GM12891 (cell line): ENCODE measurements around the gene GRIN2A.

Experiments
- DNase-seq: peaks from one replicate; pipeline ENCODE4 v3.0.0; 2011; ENCODE audit warnings: low spot score; ENCODE audit not compliant: insufficient read length
- FAIRE-seq: peaks from 2 replicates; lab custom pipeline; 2011; peaks lifted over from hg19 to GRCh38; lab: Jason Lieb, UNC
- PAX5 ChIP-seq: IDR thresholded peaks from 2 replicates; pipeline ENCODE4 v1.6.1; 2011; ENCODE audit warnings: low read length, moderate library complexity, mild to moderate bottlenecking; ENCODE audit not compliant: insufficient read depth, severe bottlenecking
- POLR2A ChIP-seq: IDR thresholded peaks from 2 replicates; pipeline ENCODE4 v1.6.1; 2011; ENCODE audit warnings: low read depth, low read length, control low read depth
- POLR2AphosphoS5 ChIP-seq: IDR thresholded peaks from 2 replicates; pipeline ENCODE4 v1.6.1; 2011; ENCODE audit warnings: low read depth, low read length, control low read depth
- POU2F2 ChIP-seq: IDR thresholded peaks from 2 replicates; pipeline ENCODE4 v1.6.1; 2011; ENCODE audit warnings: low read depth, mild to moderate bottlenecking, control low read depth, low read length, moderate library complexity
- SPI1 ChIP-seq: IDR thresholded peaks from 2 replicates; pipeline ENCODE4 v1.6.1; 2011; ENCODE audit warnings: low read depth, low read length, control low read depth
- TAF1 ChIP-seq: IDR thresholded peaks from 2 replicates; pipeline ENCODE4 v1.6.1; 2011; ENCODE audit warnings: low read depth, low read length, control low read depth

Gene GRIN2A

GRCh38 chr16:9845661-9846361 is 336.4 kb downstream of the GRIN2A start:
- TF ChIP-seq PAX5: no peak
- no peak for TF ChIP-seq POU2F2
- TF ChIP-seq POLR2A: no peak
- no peak for TF ChIP-seq POLR2AphosphoS5
- no peak for TF ChIP-seq SPI1
- no peak for FAIRE-seq
- no peak for DNase-seq

GRCh38 chr16:9844361-9844760 is 337.9 kb downstream of the GRIN2A start:
- TF ChIP-seq PAX5: no peak
- no peak for TF ChIP-seq POLR2A
- no peak for TF ChIP-seq POLR2AphosphoS5
- no peak for TF ChIP-seq POU2F2
- no peak for TF ChIP-seq TAF1
- TF ChIP-seq SPI1: no peak
- no peak for FAIRE-seq
- DNase-seq: no peak

- DNase-seq (no peak), FAIRE-seq (peak; percentile 48)
- no peak for TF ChIP-seq POLR2A
- TF ChIP-seq POLR2AphosphoS5: no peak
These were observed 338.7 kb downstream of the GRIN2A start for GRCh38 chr16:9843424-9844018.

GRCh38 chr16:9840761-9841665 is 341.2 kb downstream of the GRIN2A start:
- DNase-seq (no peak), FAIRE-seq (peak; percentile 87)
- peak; percentile 98 for TF ChIP-seq SPI1
- no peak for TF ChIP-seq TAF1

GRCh38 chr16:9837481-9837880 is 344.7 kb downstream of the GRIN2A start:
- TF ChIP-seq TAF1 (no peak), SPI1 (no peak), POLR2AphosphoS5 (no peak), PAX5 (no peak), POU2F2 (no peak), POLR2A (no peak)
- no peak for FAIRE-seq
- no peak for DNase-seq

- peak; percentile 45 for FAIRE-seq
These were observed 346.0 kb downstream of the GRIN2A start for GRCh38 chr16:9836118-9836736.

GRCh38 chr16:9827062-9827752 is 355.0 kb downstream of the GRIN2A start:
- DNase-seq: no peak

More at GRCh38 chr16:9836118-9836736, 346.0 kb downstream of the GRIN2A start:
- no peak for DNase-seq
- TF ChIP-seq TAF1: no peak
- no peak for TF ChIP-seq POLR2A
- TF ChIP-seq POU2F2: no peak
- no peak for TF ChIP-seq SPI1
- TF ChIP-seq POLR2AphosphoS5: no peak
- no peak for TF ChIP-seq PAX5

GRCh38 chr16:9826656-9827055 is 355.6 kb downstream of the GRIN2A start:
- DNase-seq (no peak), FAIRE-seq (no peak)
- TF ChIP-seq POLR2A (no peak), SPI1 (no peak), POLR2AphosphoS5 (no peak), POU2F2 (no peak), PAX5 (no peak), TAF1 (no peak)

More at GRCh38 chr16:9827062-9827752, 355.0 kb downstream of the GRIN2A start:
- FAIRE-seq: no peak
- no peak for TF ChIP-seq POU2F2
- no peak for TF ChIP-seq SPI1
- TF ChIP-seq PAX5: no peak
- no peak for TF ChIP-seq POLR2AphosphoS5
- TF ChIP-seq TAF1: no peak
- TF ChIP-seq POLR2A: no peak

GRCh38 chr16:9824200-9825068 is 357.8 kb downstream of the GRIN2A start:
- no peak for DNase-seq
- FAIRE-seq: no peak
- TF ChIP-seq POLR2AphosphoS5 (no peak), PAX5 (no peak), POU2F2 (no peak), TAF1 (no peak), SPI1 (no peak), POLR2A (no peak)
